T47D (cell line): ENCODE measurements around the gene HMGA1.
A peak's percentile ranks its signal among the peaks of the same experiment; 100 is the strongest.
"Not testable (repeated sequence)": the region's sequence is repeated elsewhere in the genome, so short reads cannot be mapped to it uniquely, and the experiment has no call there.

Experiments used
- DNase-seq, 2 experiments: peaks; one replicate each; pipeline versions ENCODE4 v3.0.0 to v3.0.0-alpha.2; 2011 to 2012; ENCODE audit warnings: low read depth in 1 of 2, low spot score in 1 of 2
- JUND ChIP-seq: IDR thresholded peaks from 2 replicates; pipeline ENCODE4 v1.6.1; 2012; ENCODE audit warnings: low read depth
- in situ Hi-C: cut with HindIII; loops from 2 replicates; pipeline ENCODE4 v1.10.0; 2016; ENCODE audit warnings: low sequenced_read_pairs, low pct_unique_long_range_greater_than_20kb

The HMGA1 gene

GRCh38 chr6:34246249-34246562 lies 9.5 kb downstream of the HMGA1 start:
- no peak for DNase-seq
- in situ Hi-C loops, result no loop called here
- no peak for TF ChIP-seq JUND

- in situ Hi-C loops, result no loop called here
- TF ChIP-seq JUND, result no peak
- peak; percentile 18 to 42 for DNase-seq
These were observed 10.1 kb downstream of the HMGA1 start for GRCh38 chr6:34246563-34247391.

- no peak for TF ChIP-seq JUND
- peak in 1 of 2 experiments; percentile 2 for DNase-seq
- in situ Hi-C loops, result no loop called here
These were observed 11.0 kb downstream of the HMGA1 start for GRCh38 chr6:34247481-34248197.

GRCh38 chr6:34248198-34248726 lies 11.6 kb downstream of the HMGA1 start:
- peak in 1 of 2 experiments; percentile 28 for DNase-seq
- in situ Hi-C loops, result no loop called here
- no peak for TF ChIP-seq JUND

GRCh38 chr6:34248727-34249468 lies 12.2 kb downstream of the HMGA1 start, which contains the start of gene SMIM29:
TSS of gene SMIM29 (minus strand) at chr6:34249006. CDS start at chr6:34247791, 1,215 bp downstream.
- in situ Hi-C loops, result no loop called here
- TF ChIP-seq JUND, result no peak
- DNase-seq, result peak; percentile 96 to 97

- no peak for TF ChIP-seq JUND
- in situ Hi-C loops, result no loop called here
- no peak for DNase-seq
These were observed 13.0 kb downstream of the HMGA1 start for GRCh38 chr6:34249469-34250261.

GRCh38 chr6:34252395-34252794 lies 15.7 kb downstream of the HMGA1 start:
- in situ Hi-C loops, result not testable (repeated sequence)
- TF ChIP-seq JUND, result 0 out of 2 replicates have a peak, but pooled peaks have one; percentile 9
- DNase-seq, result peak in 1 of 2 experiments; percentile 72

- DNase-seq, result no peak
- in situ Hi-C loops, result no loop called here
- TF ChIP-seq JUND, result no peak
These were observed 22.9 kb downstream of the HMGA1 start for GRCh38 chr6:34259529-34260069.

- no peak for TF ChIP-seq JUND
- DNase-seq, result no peak
These were observed 24.0 kb downstream of the HMGA1 start for GRCh38 chr6:34260576-34261267.

GRCh38 chr6:34263484-34263883 lies 26.8 kb downstream of the HMGA1 start:
- in situ Hi-C loops, DNase-seq: not testable (repeated sequence)

More at GRCh38 chr6:34260576-34261267, 24.0 kb downstream of the HMGA1 start:
- in situ Hi-C loops, result no loop called here

GRCh38 chr6:34267746-34268145 lies 31.1 kb downstream of the HMGA1 start:
- DNase-seq, result no peak
- TF ChIP-seq JUND, result no peak
- in situ Hi-C loops, result no loop called here

- DNase-seq, in situ Hi-C loops: not testable (repeated sequence)
These were observed 32.5 kb downstream of the HMGA1 start for GRCh38 chr6:34269132-34269531.

- in situ Hi-C loops, DNase-seq: not testable (repeated sequence)
These were observed 33.1 kb downstream of the HMGA1 start for GRCh38 chr6:34269658-34270341.
